Measurements from ENCODE around the gene CEP250.

CEP250 gene

GRCh38 chr20:35461620-35462019 is 6.2 kb downstream of the CEP250 start:
- no peak for TF ChIP-seq CTCF (IDR thresholded peaks at IDR 0.05)

GRCh38 chr20:35462351-35462750 is 7.0 kb downstream of the CEP250 start:
- no peak for TF ChIP-seq CTCF (IDR thresholded peaks at IDR 0.05)

- TF ChIP-seq CTCF (IDR thresholded peaks at IDR 0.05), result peak; percentile 82
Observed at GRCh38 chr20:35463455-35464300, 8.3 kb downstream of the CEP250 start.

- no peak for TF ChIP-seq CTCF (IDR thresholded peaks at IDR 0.05)
Observed at GRCh38 chr20:35465976-35466375, 10.6 kb downstream of the CEP250 start.

- no peak for TF ChIP-seq CTCF (IDR thresholded peaks at IDR 0.05)
Observed at GRCh38 chr20:35466856-35467255, 11.5 kb downstream of the CEP250 start.

GRCh38 chr20:35467339-35468224 is 12.2 kb downstream of the CEP250 start:
- TF ChIP-seq CTCF (IDR thresholded peaks at IDR 0.05), result no peak

- no peak for TF ChIP-seq CTCF (IDR thresholded peaks at IDR 0.05)
Observed at GRCh38 chr20:35468671-35469334, 13.4 kb downstream of the CEP250 start.
